Tibial nerve (tissue), 4 donors: ENCODE results near the gene PCCB. TPM values are rescaled to one million over a fixed set of nuclear protein-coding genes. Genes with fewer than 3 reads are reported as not detected.
A peak's percentile ranks its signal among the peaks of the same experiment; 100 is the strongest.
"Not testable (repeated sequence)": the region's sequence is repeated elsewhere in the genome, so short reads cannot be mapped to it uniquely, and the experiment has no call there.

ENCODE experiments used
- DNase-seq, 2 donors: peaks; one replicate each; pipeline ENCODE4 v3.0.0-alpha.2; 2019; ENCODE audit warnings: low spot score in 2 of 2
- H3K27ac ChIP-seq, 4 donors: fragments of 200-600 bp; sonication (generic) in 3 of 4; one replicate each; pipeline ENCODE4 v1.5.1; 2017 to 2019; ENCODE audit warnings: mild to moderate bottlenecking in 1 of 4
- H3K27me3 ChIP-seq, 2 donors: fragments of 200-600 bp; sonication (generic) in 1 of 2; one replicate each; pipeline versions ENCODE4 v1.5.1 to v1.6.0; 2017 to 2019
- H3K36me3 ChIP-seq, 3 donors: fragments of 200-600 bp; sonication (generic); one replicate each; pipeline ENCODE4 v1.5.1; 2018 to 2019
- H3K4me1 ChIP-seq, 4 donors: fragments of 200-600 bp; sonication (generic) in 3 of 4; one replicate each; pipeline ENCODE4 v1.5.1; 2017 to 2019
- H3K4me3 ChIP-seq, 4 donors: fragments of 200-600 bp; sonication (generic) in 3 of 4; one replicate each; pipeline ENCODE4 v1.5.1; 2017 to 2019; ENCODE audit warnings: mild to moderate bottlenecking in 1 of 4, moderate library complexity in 1 of 4
- H3K9me3 ChIP-seq, 4 donors: fragments of 200-600 bp; sonication (generic) in 3 of 4; one replicate each; pipeline ENCODE4 v1.5.1; 2017 to 2019
- EP300 ChIP-seq, 2 donors: sonication (generic); formaldehyde crosslinking; IDR thresholded peaks; one replicate each; pipeline ENCODE4 v1.6.1; 2017; ENCODE audit warnings: antibody characterized with exemption in 2 of 2, mild to moderate bottlenecking in 1 of 2
- POLR2A ChIP-seq, 2 donors: fragments of 450-650 bp; IDR thresholded peaks; one replicate each; pipeline ENCODE4 v1.6.1; 2017; ENCODE audit warnings: antibody characterized with exemption in 2 of 2, mild to moderate bottlenecking in 2 of 2, moderate library complexity in 2 of 2
- WGBS, 2 donors: methylation state at CpG; one replicate each; pipeline ENCODE4 v1.1.5; 2018; 5-methylcytosine and 5-hydroxymethylcytosine counted together
- total RNA-seq, 4 donors: library from RNA; depleted of rRNA; stranded (reverse); fragments of >200 nt; gene quantifications; one replicate each; pipeline ENCODE4 v1.1.0, GENCODE V29; 2016
- TF ChIP-seq, protein P1 (sequence below), 5 experiments: fragments of 200-600 bp in 3 of 5; fragments of 450-650 bp in 2 of 5; sonication (generic) in 3 of 5; IDR thresholded peaks; one replicate each; pipeline ENCODE4 v1.5.1; 2016 to 2019; ENCODE audit warnings: antibody characterized with exemption in 5 of 5, mild to moderate bottlenecking in 3 of 5, moderate library complexity in 2 of 5

PCCB gene
- total RNA-seq, 4 donors from 2014 or later: 19.8 to 47.4 (median 27.8) TPM

- Histone ChIP-seq H3K9me3 (peaks cover 0 to under 1% (median 0%) of the 10 kb centered on the region in 4 donors), H3K36me3 (peaks cover 0 to 33% (median 5%) of the 10 kb centered on the region in 3 donors), H3K27ac (no peak overlapping the region), H3K4me3 (no peak overlapping the region), H3K4me1 (no peaks in the 10 kb centered on the region), H3K27me3 (no peaks in the 10 kb centered on the region)
- WGBS, 2 donors: 90 to 92% methylated on average over 2 of the region's 2 CpGs
- no peak for TF ChIP-seq POLR2A (IDR thresholded peaks at IDR 0.05)
- TF ChIP-seq EP300 (IDR thresholded peaks at IDR 0.05): no peak
- TF ChIP-seq, protein P1, sequence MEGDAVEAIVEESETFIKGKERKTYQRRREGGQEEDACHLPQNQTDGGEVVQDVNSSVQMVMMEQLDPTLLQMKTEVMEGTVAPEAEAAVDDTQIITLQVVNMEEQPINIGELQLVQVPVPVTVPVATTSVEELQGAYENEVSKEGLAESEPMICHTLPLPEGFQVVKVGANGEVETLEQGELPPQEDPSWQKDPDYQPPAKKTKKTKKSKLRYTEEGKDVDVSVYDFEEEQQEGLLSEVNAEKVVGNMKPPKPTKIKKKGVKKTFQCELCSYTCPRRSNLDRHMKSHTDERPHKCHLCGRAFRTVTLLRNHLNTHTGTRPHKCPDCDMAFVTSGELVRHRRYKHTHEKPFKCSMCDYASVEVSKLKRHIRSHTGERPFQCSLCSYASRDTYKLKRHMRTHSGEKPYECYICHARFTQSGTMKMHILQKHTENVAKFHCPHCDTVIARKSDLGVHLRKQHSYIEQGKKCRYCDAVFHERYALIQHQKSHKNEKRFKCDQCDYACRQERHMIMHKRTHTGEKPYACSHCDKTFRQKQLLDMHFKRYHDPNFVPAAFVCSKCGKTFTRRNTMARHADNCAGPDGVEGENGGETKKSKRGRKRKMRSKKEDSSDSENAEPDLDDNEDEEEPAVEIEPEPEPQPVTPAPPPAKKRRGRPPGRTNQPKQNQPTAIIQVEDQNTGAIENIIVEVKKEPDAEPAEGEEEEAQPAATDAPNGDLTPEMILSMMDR (IDR thresholded peaks at IDR 0.05): no peak
- DNase-seq: no peak
Observed at GRCh38 chr3:136350557-136350956, 100.4 kb downstream of the PCCB start.

GRCh38 chr3:136351351-136351750 lies 101.2 kb downstream of the PCCB start:
- 66 to 71% methylated on average over 1 of the region's 1 CpG for WGBS, 2 donors
- Histone ChIP-seq H3K27ac (no peak overlapping the region), H3K9me3 (peaks cover 0 to 8% (median 0%) of the 10 kb centered on the region in 4 donors), H3K4me3 (no peak overlapping the region), H3K27me3 (no peaks in the 10 kb centered on the region), H3K4me1 (no peaks in the 10 kb centered on the region), H3K36me3 (peaks cover 0 to 41% (median 5%) of the 10 kb centered on the region in 3 donors)
- DNase-seq: no peak
- no peak for TF ChIP-seq EP300 (IDR thresholded peaks at IDR 0.05)
- TF ChIP-seq, protein P1 (IDR thresholded peaks at IDR 0.05): no peak
- no peak for TF ChIP-seq POLR2A (IDR thresholded peaks at IDR 0.05)

DNA sequence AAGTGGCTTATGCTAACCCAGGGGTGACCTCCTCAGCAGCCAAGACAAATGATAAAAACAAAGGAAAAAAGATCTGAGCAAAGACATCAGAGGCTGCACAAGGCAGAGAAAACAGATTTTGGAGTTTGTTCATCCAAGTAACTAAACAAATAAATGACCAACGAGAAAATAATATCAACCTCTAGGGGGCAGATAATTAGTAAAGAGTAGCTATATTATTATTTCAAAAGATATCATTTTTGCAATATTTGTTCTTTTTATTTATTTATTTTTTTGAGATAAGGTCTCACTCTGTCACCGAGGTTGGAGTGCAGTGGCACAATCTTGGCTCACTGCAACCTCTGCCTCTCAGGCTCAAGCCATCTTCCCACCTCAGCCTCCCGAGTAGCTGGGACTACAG lies 101.8 kb downstream of the PCCB start:
- Histone ChIP-seq H3K4me1 (no peaks in the 10 kb centered on the region), H3K27me3 (no peaks in the 10 kb centered on the region), H3K9me3 (peaks cover 0 to 14% (median 0%) of the 10 kb centered on the region in 4 donors), H3K27ac (no peak overlapping the region), H3K4me3 (no peak overlapping the region), H3K36me3 (peaks cover 0 to 43% (median 5%) of the 10 kb centered on the region in 3 donors)
- DNase-seq: no peak
- WGBS, 2 donors: 79 to 86% methylated on average over 3 of the region's 3 CpGs
- no peak for TF ChIP-seq POLR2A (IDR thresholded peaks at IDR 0.05)
- TF ChIP-seq, protein P1 (IDR thresholded peaks at IDR 0.05): peak in 2 of 5 experiments; percentile 5 to 16

- 78 to 87% methylated on average over 2 of the region's 2 CpGs for WGBS, 2 donors
- Histone ChIP-seq H3K36me3 (peaks cover 0 to 45% (median 5%) of the 10 kb centered on the region in 3 donors), H3K9me3 (peaks cover 0 to 15% (median 0%) of the 10 kb centered on the region in 4 donors), H3K27me3 (no peaks in the 10 kb centered on the region), H3K27ac (no peak overlapping the region), H3K4me3 (no peak overlapping the region), H3K4me1 (no peaks in the 10 kb centered on the region)
- TF ChIP-seq, protein P1 (IDR thresholded peaks at IDR 0.05): no peak
- TF ChIP-seq POLR2A (IDR thresholded peaks at IDR 0.05) (no peak), EP300 (IDR thresholded peaks at IDR 0.05) (no peak)
- DNase-seq: no peak
Observed at GRCh38 chr3:136353461-136353860, 103.3 kb downstream of the PCCB start.

- TF ChIP-seq POLR2A (IDR thresholded peaks at IDR 0.05): no peak
- TF ChIP-seq, protein P1 (IDR thresholded peaks at IDR 0.05): no peak
- no peak for TF ChIP-seq EP300 (IDR thresholded peaks at IDR 0.05)
- H3K27ac ChIP-seq: no peak overlapping the region
- H3K36me3 ChIP-seq: peaks cover 0 to 17% (median 0%) of the 10 kb centered on the region in 3 donors
- H3K4me1 ChIP-seq: no peaks in the 10 kb centered on the region
- no peaks in the 10 kb centered on the region for H3K27me3 ChIP-seq
- no peaks in the 10 kb centered on the region for H3K9me3 ChIP-seq
- DNase-seq: no peak
- H3K4me3 ChIP-seq: no peak overlapping the region
Observed at GRCh38 chr3:136366289-136366688, 116.1 kb downstream of the PCCB start.

GRCh38 chr3:136375800-136376199 lies 125.7 kb downstream of the PCCB start:
- not testable (repeated sequence) for H3K27me3 ChIP-seq, H3K36me3 ChIP-seq, DNase-seq, H3K4me1 ChIP-seq, H3K4me3 ChIP-seq, H3K27ac ChIP-seq, H3K9me3 ChIP-seq
- 94 to 97% methylated on average over 5 of the region's 5 CpGs for WGBS, 2 donors
